Neuron (in vitro differentiated cells): ENCODE measurements around the gene OPN4.

Experiments used
- H2AFZ ChIP-seq: one replicate; pipeline ENCODE4 v1.6.1; 2013; ENCODE audit warnings: low read depth, mild to moderate bottlenecking, inconsistent platforms, low read length, moderate library complexity
- H3K27me3 ChIP-seq: one replicate; pipeline ENCODE4 v1.6.1; 2013; ENCODE audit warnings: low read length; ENCODE audit not compliant: insufficient read depth
- H3K36me3 ChIP-seq: one replicate; pipeline ENCODE4 v1.6.1; 2013; ENCODE audit warnings: low read length; ENCODE audit not compliant: insufficient read depth
- H3K4me1 ChIP-seq: one replicate; pipeline ENCODE4 v1.6.1; 2013; ENCODE audit warnings: low read length; ENCODE audit not compliant: insufficient read depth
- H3K4me3 ChIP-seq: 2 replicates; pipeline ENCODE4 v1.5.1; 2013; ENCODE audit warnings: mild to moderate bottlenecking, low read length, moderate library complexity
- H3K9me3 ChIP-seq: one replicate; pipeline ENCODE4 v1.6.1; 2013; ENCODE audit warnings: low read length

The OPN4 gene

DNA sequence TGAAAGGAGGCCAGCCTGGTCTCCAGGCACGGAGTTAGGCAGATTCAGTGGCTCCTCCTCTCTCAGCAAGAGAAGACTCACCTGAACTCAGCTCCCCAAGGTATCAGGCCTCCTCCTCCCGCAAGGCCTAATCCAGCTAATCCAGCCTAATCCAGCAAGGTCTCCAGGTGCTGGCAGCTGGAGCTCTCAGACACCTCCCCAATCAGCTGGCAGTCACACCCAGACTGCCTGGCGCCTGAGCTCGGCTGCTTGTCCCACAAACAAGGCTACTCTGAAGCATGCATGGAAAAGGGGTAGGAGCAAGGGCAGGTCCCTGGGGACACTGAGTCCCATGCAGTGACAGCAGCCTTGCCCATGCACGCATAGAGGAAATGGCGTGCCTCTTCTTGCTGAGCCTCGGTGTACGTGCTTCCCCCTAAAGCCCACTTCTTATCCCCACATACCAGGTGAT is 3.3 kb upstream of the OPN4 start:
- peaks cover 10% of the 10 kb centered on the region for H3K27me3 ChIP-seq
- H3K4me3 ChIP-seq, result no peak overlapping the region
- no peak overlapping the region for H2AFZ ChIP-seq
- H3K9me3 ChIP-seq, result no peaks in the 10 kb centered on the region
- no peaks in the 10 kb centered on the region for H3K4me1 ChIP-seq
- no peaks in the 10 kb centered on the region for H3K36me3 ChIP-seq

DNA sequence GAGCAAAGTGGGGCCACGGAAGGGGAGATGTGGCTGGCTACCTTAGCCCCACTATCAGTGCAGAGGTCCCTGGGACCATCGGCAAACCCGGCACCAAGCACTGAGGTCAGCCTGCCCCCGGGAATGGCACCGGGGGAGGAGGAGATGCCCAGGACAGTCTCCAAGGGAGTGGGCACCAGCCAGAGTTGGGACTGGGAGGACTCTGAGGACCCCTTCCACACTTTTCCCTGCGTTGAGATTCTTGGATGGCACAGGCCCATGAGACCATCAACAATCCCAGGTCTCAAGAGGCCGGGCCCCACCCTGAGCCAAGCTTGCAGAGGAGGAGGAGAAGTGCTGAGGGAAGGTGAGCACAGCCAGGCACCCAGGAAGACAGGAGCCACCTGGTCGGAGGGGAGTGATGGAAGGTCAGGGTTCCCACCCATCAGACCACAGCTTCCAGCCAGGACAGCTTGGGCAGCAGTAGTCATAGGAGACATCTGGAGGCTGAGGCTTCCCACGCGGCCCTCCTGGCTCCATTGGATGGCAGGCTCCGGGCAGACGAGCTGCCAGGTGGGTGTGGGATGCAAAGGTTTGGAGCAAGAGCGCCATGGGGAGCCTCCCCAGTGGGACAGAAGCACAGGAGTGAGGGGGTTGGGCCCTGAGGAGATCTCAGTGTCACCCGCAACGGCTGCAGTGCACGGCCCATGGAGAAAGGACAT is 2.6 kb upstream of the OPN4 start:
- H3K4me1 ChIP-seq, result no peaks in the 10 kb centered on the region
- no peak overlapping the region for H2AFZ ChIP-seq
- peaks cover 10% of the 10 kb centered on the region for H3K27me3 ChIP-seq
- no peaks in the 10 kb centered on the region for H3K36me3 ChIP-seq
- no peaks in the 10 kb centered on the region for H3K9me3 ChIP-seq
- H3K4me3 ChIP-seq, result no peak overlapping the region

- H3K27me3 ChIP-seq, result peaks cover 10% of the 10 kb centered on the region
- H3K36me3 ChIP-seq, result no peaks in the 10 kb centered on the region
- H3K4me3 ChIP-seq, result no peak overlapping the region
- no peak overlapping the region for H2AFZ ChIP-seq
- no peaks in the 10 kb centered on the region for H3K9me3 ChIP-seq
- no peaks in the 10 kb centered on the region for H3K4me1 ChIP-seq
Measured at GRCh38 chr10:86652361-86653202, 1.8 kb upstream of the OPN4 start.

- Histone ChIP-seq H3K9me3 (no peaks in the 10 kb centered on the region), H3K4me3 (no peak overlapping the region), H3K4me1 (no peaks in the 10 kb centered on the region), H3K27me3 (peaks cover 7% of the 10 kb centered on the region), H3K36me3 (no peaks in the 10 kb centered on the region), H2AFZ (no peak overlapping the region)
Measured at GRCh38 chr10:86653379-86653778, 968 bp upstream of the OPN4 start.

GRCh38 chr10:86653987-86654386 is 360 bp upstream of the OPN4 start:
- Histone ChIP-seq H3K4me3 (no peak overlapping the region), H3K9me3 (no peaks in the 10 kb centered on the region), H3K4me1 (no peaks in the 10 kb centered on the region), H3K27me3 (peaks cover 4% of the 10 kb centered on the region), H3K36me3 (no peaks in the 10 kb centered on the region), H2AFZ (no peak overlapping the region)

DNA sequence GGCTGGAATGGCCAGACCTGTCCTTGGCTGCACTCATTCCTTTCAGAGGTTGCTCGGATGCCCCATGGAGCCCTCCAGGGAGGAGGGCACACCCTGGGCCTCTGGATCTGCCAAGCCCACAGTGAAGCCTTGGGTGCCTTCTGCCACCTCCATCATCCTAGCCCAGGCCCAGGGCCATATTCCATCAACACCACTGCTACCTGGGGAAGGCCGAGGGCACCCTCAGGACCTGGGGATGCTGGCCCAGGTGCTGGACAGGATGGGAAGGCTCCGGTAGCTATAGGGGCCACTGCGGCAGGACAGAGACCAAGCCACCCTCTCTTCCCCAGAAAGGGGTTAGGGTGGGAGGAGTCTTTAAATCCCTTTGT is 810 bp downstream of the OPN4 start:
- no peak overlapping the region for H2AFZ ChIP-seq
- no peaks in the 10 kb centered on the region for H3K36me3 ChIP-seq
- H3K4me1 ChIP-seq, result no peaks in the 10 kb centered on the region
- no peak overlapping the region for H3K4me3 ChIP-seq
- H3K27me3 ChIP-seq, result peaks cover 1% of the 10 kb centered on the region
- H3K9me3 ChIP-seq, result no peaks in the 10 kb centered on the region

- Histone ChIP-seq H3K36me3 (no peaks in the 10 kb centered on the region), H3K9me3 (no peaks in the 10 kb centered on the region), H3K4me1 (no peaks in the 10 kb centered on the region), H3K4me3 (no peak overlapping the region), H3K27me3 (no peaks in the 10 kb centered on the region), H2AFZ (no peak overlapping the region)
Measured at GRCh38 chr10:86655596-86655995, 1.2 kb downstream of the OPN4 start.

GRCh38 chr10:86657011-86657395 is 2.7 kb downstream of the OPN4 start:
- Histone ChIP-seq H3K9me3 (no peaks in the 10 kb centered on the region), H3K4me1 (no peaks in the 10 kb centered on the region), H3K27me3 (no peaks in the 10 kb centered on the region), H3K36me3 (no peaks in the 10 kb centered on the region), H2AFZ (no peak overlapping the region), H3K4me3 (no peak overlapping the region)

DNA sequence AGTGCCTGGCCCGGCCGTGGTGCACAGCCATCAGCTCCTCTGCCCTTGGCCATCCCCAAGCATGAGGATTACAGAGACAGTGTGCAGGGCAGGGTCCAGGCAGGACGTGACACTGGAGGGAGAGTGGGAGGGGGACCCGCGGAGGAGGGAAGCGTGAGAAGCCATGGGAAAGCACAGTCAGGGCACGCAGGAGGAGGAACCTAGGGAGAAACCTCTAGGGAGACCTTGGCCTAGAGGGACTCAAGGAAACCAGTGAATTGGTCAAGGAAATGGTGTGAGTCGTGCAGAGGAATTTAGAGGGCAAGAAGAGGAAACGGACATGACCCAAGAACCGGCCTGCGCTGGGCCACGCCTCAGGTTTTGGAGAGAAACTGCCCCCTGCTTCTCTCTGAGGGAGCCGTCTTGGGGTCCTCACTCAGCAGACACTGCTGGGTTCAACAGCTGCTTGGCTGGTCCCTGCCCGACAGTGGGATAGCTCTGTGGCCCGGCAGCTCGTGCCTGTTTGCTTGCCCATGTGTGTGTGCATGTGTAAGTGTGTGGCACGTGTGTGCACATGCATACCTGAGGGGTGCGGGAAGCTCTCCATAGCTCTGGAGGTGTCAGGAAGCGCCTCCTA is 3.2 kb downstream of the OPN4 start:
- Histone ChIP-seq H3K4me3 (no peak overlapping the region), H3K4me1 (no peaks in the 10 kb centered on the region), H2AFZ (no peak overlapping the region), H3K9me3 (no peaks in the 10 kb centered on the region), H3K36me3 (no peaks in the 10 kb centered on the region), H3K27me3 (no peaks in the 10 kb centered on the region)

- Histone ChIP-seq H3K4me1 (no peaks in the 10 kb centered on the region), H3K9me3 (no peaks in the 10 kb centered on the region), H3K27me3 (no peaks in the 10 kb centered on the region), H3K36me3 (no peaks in the 10 kb centered on the region), H2AFZ (no peak overlapping the region), H3K4me3 (no peak overlapping the region)
Measured at GRCh38 chr10:86658261-86658741, 4.0 kb downstream of the OPN4 start.

DNA sequence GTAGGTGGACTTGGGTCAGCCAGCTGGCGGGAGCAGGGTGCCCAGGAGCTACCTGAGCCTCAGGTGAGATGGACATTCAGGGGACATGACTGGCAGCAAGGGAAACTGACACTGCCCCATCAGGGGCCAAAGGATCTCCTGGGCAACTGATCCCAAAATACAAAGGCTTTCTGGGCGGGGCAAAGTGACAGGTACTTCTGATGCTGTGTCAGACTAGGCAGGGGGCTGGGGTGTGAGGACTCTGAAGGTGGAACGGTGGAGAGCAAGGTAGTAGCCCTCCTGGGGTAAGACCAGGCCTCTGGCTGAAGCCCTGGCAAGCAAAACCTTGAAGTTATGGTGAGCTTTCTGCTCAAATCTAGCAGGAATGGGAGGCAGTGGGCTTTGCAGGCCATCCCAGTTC is 4.4 kb downstream of the OPN4 start:
- no peaks in the 10 kb centered on the region for H3K27me3 ChIP-seq
- no peaks in the 10 kb centered on the region for H3K4me1 ChIP-seq
- H3K4me3 ChIP-seq, result no peak overlapping the region
- no peaks in the 10 kb centered on the region for H3K9me3 ChIP-seq
- no peak overlapping the region for H2AFZ ChIP-seq
- no peaks in the 10 kb centered on the region for H3K36me3 ChIP-seq

- Histone ChIP-seq H3K4me3 (no peak overlapping the region), H3K27me3 (no peaks in the 10 kb centered on the region), H3K9me3 (no peaks in the 10 kb centered on the region), H3K36me3 (no peaks in the 10 kb centered on the region), H2AFZ (no peak overlapping the region), H3K4me1 (no peaks in the 10 kb centered on the region)
Measured at GRCh38 chr10:86659161-86659691, 4.9 kb downstream of the OPN4 start.
